Activated T-helper 2 cell treated with anti-CD3 and anti-CD28 coated beads, Interferon-gamma antibody, Interleukin-2, Interleukin-4, amounts not matched to agents 10 μg/mL and 5 μg/mL and 100 μg/mL, durations not matched to agents 14 hours and 24 hours and 36 hours (primary cell): ENCODE measurements around the gene KCNMB1. TPM values are rescaled to one million over a fixed set of nuclear protein-coding genes. Genes with fewer than 3 reads are reported as not detected.

Experiments
- DNase-seq: peaks from one replicate; pipeline ENCODE4 v3.0.0; 2021; ENCODE audit warnings: low spot score
- H3K27ac Mint-ChIP-seq: one replicate; pipeline ENCODE4 v1.8.0; 2021; ENCODE audit warnings: mixed read lengths
- H3K27me3 Mint-ChIP-seq: one replicate; pipeline ENCODE4 v1.8.0; 2021; ENCODE audit warnings: low read depth, mixed read lengths
- H3K36me3 Mint-ChIP-seq: one replicate; pipeline ENCODE4 v1.8.0; 2021; ENCODE audit warnings: low read depth, mixed read lengths
- H3K4me1 Mint-ChIP-seq: one replicate; pipeline ENCODE4 v1.8.0; 2021; ENCODE audit warnings: low read depth, mixed read lengths
- H3K4me3 Mint-ChIP-seq: one replicate; pipeline ENCODE4 v1.8.0; 2021; ENCODE audit warnings: low read depth, mild to moderate bottlenecking, moderate library complexity, mixed read lengths
- H3K9me3 Mint-ChIP-seq: one replicate; pipeline ENCODE4 v1.8.0; 2021; ENCODE audit warnings: mixed read lengths
- intact Hi-C: fragments of 100-400 bp; cut with micrococcal nuclease; formaldehyde crosslinking; loops from one replicate; pipeline ENCODE4 v1.15.1; 2023
- total RNA-seq: library from RNA; stranded (reverse); gene quantifications from 2 replicates; pipeline ENCODE4 v1.2.3, GENCODE V29; 2022

The KCNMB1 gene
- total RNA-seq, 1 donor from 2014 or later = not detected

DNA sequence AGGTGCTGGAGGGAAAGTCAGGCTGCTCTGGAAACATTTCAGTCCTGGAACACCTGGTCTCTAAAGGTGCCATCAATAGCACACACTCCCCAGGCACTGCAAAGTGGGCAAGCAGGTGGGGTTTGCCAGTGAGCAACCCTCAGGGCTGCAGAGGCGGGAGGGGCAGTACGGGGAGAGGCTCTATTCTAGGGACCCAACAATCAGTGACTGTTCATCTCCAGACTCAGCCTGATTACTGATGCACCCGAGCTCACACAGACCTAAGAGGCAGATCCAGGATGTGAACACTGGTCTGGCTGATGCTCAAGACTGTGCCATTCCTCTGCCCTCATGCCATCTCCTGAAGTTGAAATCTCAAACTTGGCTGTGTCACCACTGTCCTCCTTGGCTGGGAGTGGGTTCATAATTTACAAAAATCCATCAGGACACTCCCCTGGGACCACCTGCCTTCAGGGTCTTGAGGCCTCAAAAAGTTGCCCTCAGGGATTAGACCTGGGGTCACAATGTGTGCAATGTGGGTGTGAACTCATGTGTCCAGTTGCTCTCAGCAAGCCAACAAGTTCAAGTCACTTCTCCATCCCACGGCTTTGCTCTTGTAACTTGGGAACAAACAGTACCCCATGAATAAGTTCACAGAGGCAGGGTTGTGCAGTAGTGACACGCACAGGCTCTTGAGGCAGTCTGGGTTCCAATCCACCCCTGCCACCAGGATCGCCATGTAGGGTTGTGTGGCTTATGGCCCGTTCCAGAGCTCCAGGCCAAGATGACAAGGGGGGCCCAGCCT lies 19.9 kb upstream of the KCNMB1 start:
- H3K27ac Mint-ChIP-seq = no peak overlapping the region
- no peaks in the 10 kb centered on the region for H3K4me1 Mint-ChIP-seq
- peaks cover 16% of the 10 kb centered on the region for H3K27me3 Mint-ChIP-seq
- intact Hi-C loops = no loop called here
- no peak for DNase-seq
- no peaks in the 10 kb centered on the region for H3K9me3 Mint-ChIP-seq
- no peaks in the 10 kb centered on the region for H3K36me3 Mint-ChIP-seq
- H3K4me3 Mint-ChIP-seq = no peak overlapping the region

- intact Hi-C loops = no loop called here
- H3K9me3 Mint-ChIP-seq = no peaks in the 10 kb centered on the region
- peaks cover 16% of the 10 kb centered on the region for H3K27me3 Mint-ChIP-seq
These were observed 19.1 kb upstream of the KCNMB1 start for GRCh38 chr5:170408226-170408625.

GRCh38 chr5:170407062-170407461 lies 17.9 kb upstream of the KCNMB1 start:
- no peaks in the 10 kb centered on the region for H3K4me1 Mint-ChIP-seq
- peaks cover 16% of the 10 kb centered on the region for H3K27me3 Mint-ChIP-seq
- no peaks in the 10 kb centered on the region for H3K36me3 Mint-ChIP-seq
- no peak overlapping the region for H3K4me3 Mint-ChIP-seq
- no peak overlapping the region for H3K27ac Mint-ChIP-seq
- intact Hi-C loops = no loop called here
- H3K9me3 Mint-ChIP-seq = no peaks in the 10 kb centered on the region
- DNase-seq = no peak

More at GRCh38 chr5:170408226-170408625, 19.1 kb upstream of the KCNMB1 start:
- Mint-ChIP-seq H3K4me1 (no peaks in the 10 kb centered on the region), H3K27ac (no peak overlapping the region), H3K4me3 (no peak overlapping the region), H3K36me3 (no peaks in the 10 kb centered on the region)
- DNase-seq = no peak

DNA sequence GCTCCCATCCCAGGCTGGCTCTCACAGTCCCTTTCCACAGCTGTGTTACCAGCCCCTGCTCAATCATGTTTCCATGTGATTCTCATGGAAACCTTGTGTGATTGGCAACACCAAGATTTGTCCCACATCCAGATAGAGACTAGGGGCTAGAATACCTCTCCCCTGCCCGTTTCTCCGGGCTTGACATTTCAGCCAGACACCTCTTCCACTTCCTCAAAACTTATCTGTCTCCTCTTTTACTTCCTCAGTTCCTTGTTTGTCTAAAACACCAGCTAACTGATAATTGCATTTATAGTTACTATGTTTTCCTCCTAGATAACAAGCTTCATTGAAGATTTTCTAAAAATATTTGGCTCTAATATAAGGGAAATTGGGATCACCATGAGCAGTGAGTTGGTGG lies 16.6 kb upstream of the KCNMB1 start:
- Mint-ChIP-seq H3K4me1 (no peaks in the 10 kb centered on the region), H3K36me3 (no peaks in the 10 kb centered on the region), H3K4me3 (no peak overlapping the region), H3K27ac (no peak overlapping the region), H3K27me3 (peaks cover 16% of the 10 kb centered on the region), H3K9me3 (no peaks in the 10 kb centered on the region)
- no peak for DNase-seq
- intact Hi-C loops = no loop called here

GRCh38 chr5:170404398-170404797 lies 15.2 kb upstream of the KCNMB1 start:
- Mint-ChIP-seq H3K27me3 (peaks cover 16% of the 10 kb centered on the region), H3K36me3 (no peaks in the 10 kb centered on the region), H3K4me1 (no peaks in the 10 kb centered on the region), H3K9me3 (no peaks in the 10 kb centered on the region), H3K27ac (no peak overlapping the region), H3K4me3 (no peak overlapping the region)
- DNase-seq = no peak
- intact Hi-C loops = no loop called here

- Mint-ChIP-seq H3K9me3 (no peaks in the 10 kb centered on the region), H3K4me3 (no peak overlapping the region), H3K4me1 (no peaks in the 10 kb centered on the region), H3K36me3 (no peaks in the 10 kb centered on the region), H3K27me3 (peaks cover 16% of the 10 kb centered on the region), H3K27ac (no peak overlapping the region)
- DNase-seq = no peak
- intact Hi-C loops = no loop called here
These were observed 14.5 kb upstream of the KCNMB1 start for GRCh38 chr5:170403675-170404074.

GRCh38 chr5:170402508-170402907 lies 13.3 kb upstream of the KCNMB1 start:
- no peak for DNase-seq
- Mint-ChIP-seq H3K27me3 (peaks cover 17% of the 10 kb centered on the region), H3K4me3 (no peak overlapping the region), H3K4me1 (no peaks in the 10 kb centered on the region), H3K36me3 (no peaks in the 10 kb centered on the region), H3K27ac (no peak overlapping the region), H3K9me3 (no peaks in the 10 kb centered on the region)
- intact Hi-C loops = no loop called here

- Mint-ChIP-seq H3K27me3 (peaks cover 22% of the 10 kb centered on the region), H3K4me1 (peaks cover 11% of the 10 kb centered on the region), H3K27ac (no peak overlapping the region), H3K4me3 (no peak overlapping the region), H3K9me3 (no peaks in the 10 kb centered on the region), H3K36me3 (no peaks in the 10 kb centered on the region)
- intact Hi-C loops = no loop called here
- no peak for DNase-seq
These were observed 7.9 kb upstream of the KCNMB1 start for GRCh38 chr5:170397059-170397458.

DNA sequence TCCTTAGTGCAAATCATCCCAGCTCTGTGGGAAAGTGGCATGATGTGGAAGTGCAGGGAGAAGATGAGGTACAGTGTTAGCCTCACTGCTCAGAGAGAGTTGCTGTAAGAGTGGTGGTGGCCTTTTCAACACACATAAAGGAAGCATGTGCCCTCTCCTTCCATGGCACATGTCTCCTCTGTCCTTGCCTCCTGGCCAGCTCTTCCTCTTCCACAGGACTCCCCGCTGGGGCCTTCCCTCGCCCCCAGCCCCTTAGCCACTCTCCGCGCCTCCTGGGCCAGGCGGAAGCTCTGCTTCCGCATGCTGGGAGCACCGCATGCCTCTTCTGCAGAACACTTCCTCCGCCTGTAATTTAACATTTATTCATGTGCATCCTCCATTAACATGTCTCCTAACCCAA lies 4.8 kb upstream of the KCNMB1 start:
- no peak overlapping the region for H3K27ac Mint-ChIP-seq
- H3K9me3 Mint-ChIP-seq = no peaks in the 10 kb centered on the region
- H3K27me3 Mint-ChIP-seq = peaks cover 22% of the 10 kb centered on the region
- no peaks in the 10 kb centered on the region for H3K36me3 Mint-ChIP-seq
- intact Hi-C loops = no loop called here
- no peak for DNase-seq
- no peak overlapping the region for H3K4me3 Mint-ChIP-seq
- H3K4me1 Mint-ChIP-seq = peaks cover 11% of the 10 kb centered on the region

- H3K27me3 Mint-ChIP-seq = peaks cover 27% of the 10 kb centered on the region
- peaks cover 11% of the 10 kb centered on the region for H3K4me1 Mint-ChIP-seq
- H3K27ac Mint-ChIP-seq = no peak overlapping the region
- no peaks in the 10 kb centered on the region for H3K36me3 Mint-ChIP-seq
- no peaks in the 10 kb centered on the region for H3K9me3 Mint-ChIP-seq
- DNase-seq = no peak
- no peak overlapping the region for H3K4me3 Mint-ChIP-seq
- intact Hi-C loops = no loop called here
These were observed 4.1 kb upstream of the KCNMB1 start for GRCh38 chr5:170393235-170393634.

DNA sequence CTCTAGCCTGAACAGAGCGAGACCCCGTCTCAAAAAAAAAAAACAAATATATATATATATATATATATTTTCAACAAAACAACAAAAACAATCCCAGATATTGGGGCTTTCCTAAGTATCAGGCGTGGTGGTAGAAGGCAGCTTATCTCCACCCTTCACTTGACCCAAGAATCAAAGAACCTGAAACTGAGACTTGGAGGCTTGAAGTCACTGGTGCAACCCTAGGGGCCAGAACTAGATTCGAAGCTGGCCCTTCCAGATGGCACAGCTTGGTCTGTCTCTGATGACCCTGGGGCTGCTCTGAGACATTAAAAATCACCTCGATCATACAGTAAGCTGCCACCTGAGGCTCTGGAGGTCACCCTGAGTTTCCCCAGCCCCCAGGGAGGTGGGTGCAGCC lies 1.3 kb upstream of the KCNMB1 start:
- DNase-seq = no peak
- no peaks in the 10 kb centered on the region for H3K9me3 Mint-ChIP-seq
- H3K27ac Mint-ChIP-seq = no peak overlapping the region
- intact Hi-C loops = no loop called here
- H3K27me3 Mint-ChIP-seq = peaks cover 24% of the 10 kb centered on the region
- no peaks in the 10 kb centered on the region for H3K36me3 Mint-ChIP-seq
- H3K4me3 Mint-ChIP-seq = no peak overlapping the region
- H3K4me1 Mint-ChIP-seq = peaks cover 11% of the 10 kb centered on the region

DNA sequence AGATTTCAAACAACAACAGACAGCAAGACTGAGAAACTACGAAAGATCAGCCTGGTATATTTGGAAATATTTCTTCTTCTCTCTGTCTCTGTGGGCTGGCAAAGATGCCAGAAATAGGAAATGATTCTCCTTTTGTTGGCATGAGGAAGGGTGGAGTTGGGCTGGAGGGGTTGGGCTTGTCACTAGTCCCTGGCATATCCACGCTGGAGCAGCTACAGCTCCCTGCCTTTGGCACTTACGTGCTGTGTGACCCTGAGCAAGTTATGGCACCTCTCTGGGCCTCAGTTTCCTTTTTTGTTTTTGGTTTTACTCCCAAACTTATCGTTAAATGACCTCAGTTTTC lies 354 bp upstream of the KCNMB1 start:
- Mint-ChIP-seq H3K27me3 (peaks cover 21% of the 10 kb centered on the region), H3K27ac (no peak overlapping the region), H3K9me3 (no peaks in the 10 kb centered on the region), H3K4me1 (peaks cover 11% of the 10 kb centered on the region), H3K36me3 (no peaks in the 10 kb centered on the region), H3K4me3 (no peak overlapping the region)
- intact Hi-C loops = no loop called here
- DNase-seq = no peak

DNA sequence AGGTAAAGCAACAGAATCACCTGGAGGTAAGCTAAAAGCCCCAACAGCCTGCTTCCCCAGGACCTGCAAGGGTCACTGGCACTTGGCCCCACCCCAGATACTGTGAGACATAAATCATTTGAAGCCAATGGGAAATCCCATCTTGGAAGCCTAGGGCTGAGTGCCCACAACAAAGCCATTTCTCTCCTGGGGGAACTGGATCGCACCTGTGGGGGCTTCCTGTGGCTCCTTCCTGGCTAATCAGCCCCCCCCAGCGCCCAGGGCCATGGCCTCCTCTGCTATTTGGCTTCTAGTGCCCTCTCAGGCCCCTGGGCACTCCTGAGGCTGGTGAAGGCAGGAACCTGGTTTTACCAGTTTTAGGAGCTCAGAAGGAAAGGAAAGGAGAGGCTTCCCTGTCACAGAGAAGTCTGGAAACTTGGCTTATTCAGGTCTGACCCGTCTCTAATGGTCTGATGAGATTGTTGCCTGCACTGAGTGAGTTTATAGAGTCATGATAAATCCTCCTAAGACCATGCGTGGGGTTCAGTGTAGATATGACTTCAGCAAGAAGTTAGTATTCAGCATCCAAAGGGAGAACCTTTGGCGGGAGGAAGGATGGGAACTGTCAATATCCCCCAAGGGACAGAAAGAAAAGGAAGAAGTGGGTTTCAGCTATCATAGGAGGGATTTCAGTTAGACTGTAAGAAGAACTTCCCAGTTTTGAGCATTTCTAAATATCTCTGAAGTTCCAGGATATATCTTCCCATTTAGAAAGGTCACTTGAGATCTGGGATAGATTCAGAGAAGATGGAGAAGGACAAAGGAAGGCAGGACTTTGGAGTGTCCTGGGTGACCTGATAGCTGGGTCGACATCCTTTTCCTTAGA lies 1.2 kb downstream of the KCNMB1 start:
- no peak overlapping the region for H3K27ac Mint-ChIP-seq
- no peak for DNase-seq
- intact Hi-C loops = no loop called here
- H3K9me3 Mint-ChIP-seq = no peaks in the 10 kb centered on the region
- no peak overlapping the region for H3K4me3 Mint-ChIP-seq
- H3K36me3 Mint-ChIP-seq = no peaks in the 10 kb centered on the region
- H3K4me1 Mint-ChIP-seq = peaks cover 2% of the 10 kb centered on the region
- peaks cover 25% of the 10 kb centered on the region for H3K27me3 Mint-ChIP-seq
